GM23248 (cell line): Measurements from ENCODE around the gene OR6V1.
"Not testable (repeated sequence)": the region's sequence is repeated elsewhere in the genome, so short reads cannot be mapped to it uniquely, and the experiment has no call there.

Source experiments
- EZH2 ChIP-seq: fragments of 200-600 bp; sonication (generic); IDR thresholded peaks from 2 replicates; pipeline ENCODE4 v1.6.1; 2018; ENCODE audit warnings: antibody characterized with exemption, mild to moderate bottlenecking; ENCODE audit not compliant: insufficient read depth, poor library complexity, severe bottlenecking
- EZH2phosphoT487 ChIP-seq: fragments of 200-600 bp; sonication (generic); IDR thresholded peaks from 2 replicates; pipeline ENCODE4 v1.6.1; 2018; ENCODE audit warnings: antibody characterized with exemption, moderate library complexity, mild to moderate bottlenecking, low read depth; ENCODE audit not compliant: insufficient read depth

DNA sequence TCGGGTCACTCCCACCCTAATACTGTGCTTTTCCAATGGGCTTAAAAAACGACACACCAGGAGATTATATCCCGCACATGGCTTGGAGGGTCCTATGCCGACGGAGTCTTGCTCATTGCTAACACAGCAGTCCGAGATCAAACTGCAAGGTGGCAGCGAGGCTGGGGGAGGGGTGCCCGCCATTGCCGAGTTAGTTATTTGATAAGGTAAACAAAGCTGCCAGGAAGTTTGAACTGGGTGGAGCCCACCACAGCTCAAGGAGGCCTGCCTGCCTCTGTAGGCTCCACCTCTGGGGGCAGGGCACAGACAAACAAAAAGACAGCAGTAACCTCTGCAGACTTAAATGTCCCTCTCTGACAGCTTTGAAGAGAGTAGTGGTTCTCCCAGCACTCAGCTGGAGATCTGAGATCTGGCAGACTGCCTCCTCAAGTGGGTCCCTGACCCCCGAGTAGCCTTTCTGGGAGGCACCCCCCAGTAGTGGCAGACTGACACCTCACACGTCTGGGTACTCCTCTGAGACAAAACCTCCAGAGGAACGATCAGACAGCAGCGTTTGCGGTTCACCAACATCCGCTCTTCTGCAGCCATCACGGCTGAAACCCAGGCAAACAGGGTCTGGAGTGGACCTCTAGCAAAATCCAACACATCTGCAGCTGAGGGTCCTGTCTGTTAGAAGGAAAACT lies 36.5 kb downstream of the OR6V1 start:
- TF ChIP-seq EZH2, EZH2phosphoT487: not testable (repeated sequence)
